Spleen (tissue), 7 donors: Measurements from ENCODE around the gene MEGF6.

Source experiments
- CTCF ChIP-seq, 11 experiments: fragments of 200-600 bp in 7 of 11; fragments of 450-650 bp in 4 of 11; sonication (generic) in 4 of 11; IDR thresholded peaks in 8 of 11; conservative IDR thresholded peaks in 3 of 11; 1 replicate in 7 of 11; 2 replicates in 4 of 11; pipeline versions ENCODE4 v1.4.0 to v1.8.0; 2016 to 2021; ENCODE audit warnings: antibody characterized with exemption in 11 of 11, inconsistent platforms in 4 of 11, mild to moderate bottlenecking in 1 of 11
- POLR2A ChIP-seq, 3 donors: fragments of 450-650 bp; IDR thresholded peaks; one replicate each; pipeline ENCODE4 v1.5.1; 2017; ENCODE audit warnings: antibody characterized with exemption in 3 of 3, mild to moderate bottlenecking in 1 of 3
- POLR2AphosphoS5 ChIP-seq, 3 donors: sonication (generic); formaldehyde crosslinking; IDR thresholded peaks; one replicate each; pipeline ENCODE4 v1.5.1; 2017; ENCODE audit warnings: antibody characterized with exemption in 3 of 3
- donor health status: DM: no; HTN: no; CAD: no; lungs with moderate emphysema.
- donor health status: DM: no; HTN: no; CAD: no.
- donor health status: DM: no; HTN: no; CAD: no.

GRCh38 chr1:3641046-3641760, 29.9 kb upstream of the MEGF6 start:
- TF ChIP-seq CTCF (IDR thresholded peaks at IDR 0.05 in 8 of 11, conservative IDR thresholded peaks at IDR 0.05 in 3 of 11), result no peak
- no peak for TF ChIP-seq POLR2AphosphoS5 (IDR thresholded peaks at IDR 0.05)
- no peak for TF ChIP-seq POLR2A (IDR thresholded peaks at IDR 0.05)
